DMS 273 treated with DMSO at 0.1 percent for 48 hours (cell line): ENCODE data around the gene SNX30.
A peak's percentile ranks its signal among the peaks of the same experiment; 100 is the strongest.

Source experiments
- DNase-seq: peaks from one replicate; lab custom pipeline; 2025; lab: John Stamatoyannopoulos, UW

The SNX30 gene

GRCh38 chr9:112822618-112823017, 72.1 kb downstream of the SNX30 start:
- DNase-seq = no peak

DNA sequence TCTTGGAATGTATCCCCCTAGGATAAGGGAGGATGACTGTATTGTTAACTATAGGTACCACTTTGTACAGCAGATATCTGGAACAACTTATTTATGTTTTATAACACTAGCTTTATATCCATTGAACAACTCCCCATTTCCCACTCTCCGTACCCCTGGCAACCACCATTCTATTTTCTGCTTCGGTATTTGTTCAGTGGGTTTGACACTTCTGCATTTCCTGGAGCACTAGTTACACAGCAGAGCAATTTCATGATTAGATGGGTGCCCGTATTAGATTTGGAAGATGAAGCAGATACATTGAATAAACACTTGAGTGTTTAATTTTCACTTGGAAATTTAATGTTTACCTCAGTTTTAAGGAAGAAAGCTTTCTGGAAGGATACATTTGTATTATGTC, 72.7 kb downstream of the SNX30 start:
- no peak for DNase-seq

DNA sequence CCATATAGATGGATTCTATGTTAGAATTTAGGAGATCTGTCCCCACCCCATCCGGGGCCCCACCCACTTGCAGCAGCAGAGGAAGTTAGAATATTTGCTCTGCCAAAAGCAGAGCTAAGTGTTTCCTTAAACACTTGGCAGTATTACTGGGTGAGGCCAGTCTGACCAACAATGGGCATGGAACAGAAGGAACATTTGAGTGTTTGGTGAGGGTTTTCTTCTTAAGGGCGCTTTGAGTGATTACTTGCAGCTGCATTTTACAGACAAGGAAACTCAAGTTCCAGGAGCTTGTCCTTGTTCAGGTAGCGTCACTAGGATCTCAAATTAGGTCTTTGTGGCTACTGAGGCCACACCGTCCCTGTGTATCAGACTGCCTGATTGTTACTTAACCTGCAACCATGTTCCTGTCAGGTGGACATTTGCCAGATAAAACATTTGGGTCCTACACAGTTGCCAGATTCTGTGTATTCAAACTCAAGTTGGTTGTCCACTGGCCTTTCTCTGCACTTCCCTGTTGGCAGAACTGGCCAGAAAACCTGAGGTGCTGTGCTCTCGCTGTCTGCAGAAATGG, 80.8 kb downstream of the SNX30 start:
- no peak for DNase-seq

DNA sequence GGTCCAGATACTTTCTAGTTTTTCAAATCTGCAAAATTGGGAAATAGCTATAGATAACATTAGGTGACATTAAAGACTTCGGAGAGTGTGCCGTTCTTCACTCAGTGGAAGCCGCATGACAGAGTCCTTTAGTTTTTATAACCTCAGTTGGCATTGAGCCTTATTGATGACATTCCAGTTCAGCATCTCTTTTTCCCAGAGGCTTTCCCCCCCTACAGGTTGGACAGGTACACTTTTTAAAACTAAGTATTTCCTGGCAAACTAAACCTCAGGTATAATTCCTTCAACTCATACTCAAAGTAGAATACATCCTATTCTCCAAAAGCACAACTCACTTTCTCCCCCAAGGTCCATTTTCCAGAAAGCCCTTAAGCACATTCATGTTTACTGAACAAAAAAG, 81.4 kb downstream of the SNX30 start:
- no peak for DNase-seq

GRCh38 chr9:112833081-112833480, 82.5 kb downstream of the SNX30 start:
- DNase-seq = no peak

- DNase-seq = no peak
Observed at GRCh38 chr9:112836394-112836793, 85.8 kb downstream of the SNX30 start.

DNA sequence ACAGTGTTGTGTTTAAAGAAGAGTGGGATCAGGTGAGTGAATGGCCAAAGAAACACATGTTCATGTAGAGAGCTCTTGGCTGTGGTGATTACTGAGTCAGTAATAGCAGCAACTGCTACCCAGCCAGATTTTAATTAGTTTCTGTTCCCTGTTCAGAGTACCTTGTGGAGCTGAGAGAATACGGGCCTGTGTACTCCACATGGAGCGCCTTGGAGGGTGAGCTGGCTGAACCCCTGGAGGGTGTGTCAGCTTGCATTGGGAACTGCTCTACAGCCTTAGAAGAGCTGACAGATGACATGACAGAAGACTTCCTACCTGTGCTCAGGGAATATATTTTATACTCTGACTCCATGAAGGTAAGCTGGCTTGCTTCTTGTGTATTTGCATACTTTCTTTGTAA, 87.8 kb downstream of the SNX30 start:
- DNase-seq = no peak

DNA sequence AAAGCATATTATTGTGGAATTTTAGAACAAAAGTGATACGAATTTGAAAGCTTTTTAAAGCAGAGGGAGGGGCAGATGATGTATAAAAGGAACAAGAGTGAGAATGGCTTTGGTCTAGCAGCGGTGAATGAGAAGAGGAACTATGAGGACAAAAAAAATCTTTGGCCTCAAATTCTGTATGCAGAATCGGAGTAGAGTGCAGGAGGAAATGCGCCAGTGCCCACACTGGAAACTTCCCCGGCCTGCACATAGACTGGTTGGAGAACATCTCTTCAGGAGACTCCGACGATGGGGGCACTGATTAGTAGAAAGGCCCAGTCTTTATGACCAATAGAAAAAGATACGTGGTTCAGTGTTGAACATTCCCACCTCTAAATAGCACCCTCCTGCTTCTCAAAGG, 88.8 kb downstream of the SNX30 start:
- DNase-seq = no peak

DNA sequence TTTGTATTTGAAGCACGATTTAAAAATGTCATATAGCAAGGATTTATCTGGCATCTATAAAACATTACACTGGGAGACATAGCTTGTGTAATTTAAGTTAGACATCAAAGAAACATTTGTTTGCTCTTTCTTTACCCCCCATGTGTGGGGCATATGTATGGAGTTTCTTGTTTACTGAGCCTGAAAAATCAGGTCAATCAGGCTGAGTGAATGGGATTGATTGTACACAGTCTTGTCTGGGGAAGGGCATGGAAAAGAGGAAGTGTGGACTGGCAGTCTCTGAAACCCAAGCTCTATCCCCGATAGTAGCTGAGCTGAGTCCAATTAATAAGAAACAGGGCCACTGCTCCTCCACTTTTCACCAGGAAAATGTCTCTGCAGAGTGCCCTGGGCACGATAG, 90.7 kb downstream of the SNX30 start:
- DNase-seq = no peak

- no peak for DNase-seq
Observed at GRCh38 chr9:112842555-112842954, 92.0 kb downstream of the SNX30 start.

GRCh38 chr9:112844771-112845542, 94.4 kb downstream of the SNX30 start:
- DNase-seq = no peak

GRCh38 chr9:112846528-112847488, 96.2 kb downstream of the SNX30 start:
- no peak for DNase-seq

DNA sequence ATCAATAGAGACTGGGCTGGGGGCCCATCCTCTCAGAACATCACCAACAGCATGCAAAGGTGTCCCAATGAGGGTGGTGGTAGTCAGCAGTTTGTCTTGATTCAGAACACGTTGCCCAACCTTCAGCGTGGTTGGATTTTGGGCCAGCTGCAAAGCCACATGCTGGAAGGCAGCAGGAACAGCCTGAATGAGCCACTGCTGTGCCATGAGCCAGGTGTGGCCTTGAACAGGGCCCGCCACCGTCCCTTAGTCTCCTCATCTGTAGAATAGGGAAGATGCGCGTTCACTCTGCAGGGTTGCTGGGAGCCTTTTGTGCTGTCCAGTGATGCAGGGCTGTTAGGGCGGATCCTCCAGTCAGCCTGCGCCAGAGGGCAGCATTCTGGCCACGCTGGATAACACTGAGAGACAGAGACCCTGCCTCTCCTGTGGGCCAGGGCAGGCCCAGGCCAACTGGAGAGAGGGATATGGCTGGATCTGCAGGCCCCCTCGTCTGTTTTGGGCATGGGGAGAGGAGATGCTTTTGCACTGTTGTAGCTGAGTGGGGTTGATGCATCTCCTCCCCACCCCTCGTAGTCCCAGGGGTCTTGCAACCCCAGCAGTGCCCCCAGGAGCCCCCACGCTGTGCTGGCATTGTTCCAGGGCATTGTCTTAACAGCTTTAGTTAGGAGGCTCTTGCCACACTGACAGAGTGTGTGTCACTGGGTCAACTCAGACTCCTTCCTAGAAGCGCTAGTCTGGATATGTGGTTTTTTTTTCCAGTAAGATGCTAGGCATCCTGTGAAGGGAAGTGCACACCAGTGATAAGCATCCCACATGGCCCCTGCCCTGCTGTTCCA, 98.0 kb downstream of the SNX30 start:
- no peak for DNase-seq

GRCh38 chr9:112849363-112849922, 98.9 kb downstream of the SNX30 start:
- DNase-seq = no peak

- no peak for DNase-seq
Observed at GRCh38 chr9:112850840-112851239, 100.3 kb downstream of the SNX30 start.

- DNase-seq = no peak
Observed at GRCh38 chr9:112852741-112853504, 102.4 kb downstream of the SNX30 start.

GRCh38 chr9:112853882-112854585, 103.5 kb downstream of the SNX30 start:
- DNase-seq = no peak

GRCh38 chr9:112854657-112855056, 104.1 kb downstream of the SNX30 start:
- no peak for DNase-seq

GRCh38 chr9:112856200-112856599, 105.6 kb downstream of the SNX30 start:
- DNase-seq = no peak

DNA sequence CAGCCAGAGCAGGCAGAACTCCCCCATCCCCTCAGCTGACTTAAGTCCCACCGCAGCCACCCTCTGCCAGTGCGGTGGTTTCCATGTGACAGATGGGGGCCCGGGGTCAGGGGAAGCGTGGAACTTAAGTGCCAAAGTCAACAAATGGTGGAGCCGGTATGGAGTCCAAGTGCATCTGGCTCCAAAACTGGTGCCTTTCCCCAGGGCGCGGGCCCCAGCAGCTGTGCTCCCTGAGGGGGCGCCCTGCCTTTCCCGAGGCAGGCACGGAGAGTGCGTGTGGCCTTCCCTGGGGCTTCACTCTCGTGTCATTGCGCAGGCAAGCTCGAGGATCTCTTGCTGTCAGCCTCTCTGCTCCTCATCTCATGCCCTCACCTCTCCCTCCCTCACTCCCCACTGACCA, 106.3 kb downstream of the SNX30 start:
- peak; percentile 4 for DNase-seq
